H1 (cell line): ENCODE data around the gene GSTCD.

Experiments
- KDM1A ChIP-seq: fragments of 200-600, 300-600 bp; sonication (generic); IDR thresholded peaks from 2 replicates; pipeline ENCODE4 v1.7.1; 2016; ENCODE audit warnings: mild to moderate bottlenecking, low read length, borderline replicate concordance
- TF ChIP-seq, protein P1 (sequence below), 3 experiments: IDR thresholded peaks; 1 replicate in 2 of 3; 2 replicates in 1 of 3; pipeline versions ENCODE4 v1.5.1 to v1.6.1; 2011; ENCODE audit warnings: low read length in 3 of 3, mild to moderate bottlenecking in 3 of 3, inconsistent platforms in 2 of 3, low read depth in 1 of 3, moderate library complexity in 1 of 3; ENCODE audit not compliant: insufficient read depth in 1 of 3; ENCODE audit errors: control extremely low read depth in 1 of 3

DNA sequence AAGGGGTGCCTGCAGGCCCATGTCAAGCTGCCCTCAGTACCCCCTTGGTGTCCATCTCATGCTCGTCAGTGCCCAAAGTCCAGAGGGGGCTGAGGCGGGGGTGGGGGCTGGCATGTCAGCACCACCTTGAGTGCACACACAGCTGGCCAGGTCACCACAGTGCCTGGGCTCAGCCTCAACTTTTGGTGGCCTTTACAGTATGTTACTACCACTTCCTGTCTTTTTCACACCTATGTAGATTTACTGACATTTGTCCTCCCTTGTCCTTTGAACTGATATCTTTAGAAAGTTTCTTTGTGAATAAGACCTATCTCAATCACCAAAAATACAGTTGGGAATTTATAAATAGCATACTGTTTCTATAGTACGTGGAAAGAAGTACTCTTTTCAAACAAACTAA lies 128.0 kb downstream of the GSTCD start:
- TF ChIP-seq, protein P1, sequence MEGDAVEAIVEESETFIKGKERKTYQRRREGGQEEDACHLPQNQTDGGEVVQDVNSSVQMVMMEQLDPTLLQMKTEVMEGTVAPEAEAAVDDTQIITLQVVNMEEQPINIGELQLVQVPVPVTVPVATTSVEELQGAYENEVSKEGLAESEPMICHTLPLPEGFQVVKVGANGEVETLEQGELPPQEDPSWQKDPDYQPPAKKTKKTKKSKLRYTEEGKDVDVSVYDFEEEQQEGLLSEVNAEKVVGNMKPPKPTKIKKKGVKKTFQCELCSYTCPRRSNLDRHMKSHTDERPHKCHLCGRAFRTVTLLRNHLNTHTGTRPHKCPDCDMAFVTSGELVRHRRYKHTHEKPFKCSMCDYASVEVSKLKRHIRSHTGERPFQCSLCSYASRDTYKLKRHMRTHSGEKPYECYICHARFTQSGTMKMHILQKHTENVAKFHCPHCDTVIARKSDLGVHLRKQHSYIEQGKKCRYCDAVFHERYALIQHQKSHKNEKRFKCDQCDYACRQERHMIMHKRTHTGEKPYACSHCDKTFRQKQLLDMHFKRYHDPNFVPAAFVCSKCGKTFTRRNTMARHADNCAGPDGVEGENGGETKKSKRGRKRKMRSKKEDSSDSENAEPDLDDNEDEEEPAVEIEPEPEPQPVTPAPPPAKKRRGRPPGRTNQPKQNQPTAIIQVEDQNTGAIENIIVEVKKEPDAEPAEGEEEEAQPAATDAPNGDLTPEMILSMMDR (IDR thresholded peaks at IDR 0.05; ENCODE audit: control extremely low read depth in 1 of 3, insufficient read depth in 1 of 3, low read depth in 1 of 3, low read length in 3 of 3): no peak
- TF ChIP-seq KDM1A: no peak
